Measurements from ENCODE around the gene GLIPR2. TPM values are rescaled to one million over a fixed set of nuclear protein-coding genes. Genes with fewer than 3 reads are reported as not detected.
"Not testable (repeated sequence)": the region's sequence is repeated elsewhere in the genome, so short reads cannot be mapped to it uniquely, and the experiment has no call there.

Gene GLIPR2, protein sequence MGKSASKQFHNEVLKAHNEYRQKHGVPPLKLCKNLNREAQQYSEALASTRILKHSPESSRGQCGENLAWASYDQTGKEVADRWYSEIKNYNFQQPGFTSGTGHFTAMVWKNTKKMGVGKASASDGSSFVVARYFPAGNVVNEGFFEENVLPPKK
- 10 to 100 TPM; 32.5 to 51.4 TPM for total RNA-seq
- total RNA-seq = 53.5 to 71.5 reads per million in 2 donors

DNA sequence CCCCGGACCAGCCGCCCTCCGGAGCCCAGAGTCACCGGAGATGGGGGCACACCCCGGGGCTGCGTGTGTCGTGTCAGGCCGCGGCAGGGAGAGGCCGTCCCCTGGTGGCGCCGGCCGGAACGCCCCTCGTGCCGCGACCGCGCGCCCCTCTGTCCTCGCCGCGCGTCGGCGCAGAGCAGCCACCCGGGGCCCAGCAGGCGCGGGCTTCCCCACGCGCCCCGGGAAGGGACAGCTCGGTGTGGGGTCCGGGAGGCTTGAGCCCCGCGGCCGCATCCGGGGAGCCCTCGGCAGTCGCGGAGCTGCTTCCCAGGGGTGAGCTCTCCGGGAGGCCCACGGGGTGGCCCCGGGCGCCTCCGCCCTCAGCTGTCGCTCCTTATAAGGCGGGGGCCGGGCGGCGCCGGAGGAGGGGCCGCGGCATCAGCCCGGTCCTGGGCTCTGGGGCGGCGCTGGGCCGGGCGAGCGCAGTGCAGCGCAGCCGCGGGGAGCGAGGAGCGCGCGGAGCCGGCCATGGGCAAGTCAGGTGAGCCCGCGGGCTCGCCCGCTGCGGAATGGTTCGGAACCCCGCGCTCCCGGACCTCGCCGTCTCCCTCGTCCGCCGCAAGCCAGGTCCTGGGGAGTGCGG, at the start of gene GLIPR2:
GLIPR2 (plus strand) TSS at position 462 of the 622 bp plus-strand sequence; CDS start at position 508, 46 bp downstream.
- H3K36me3 Mint-ChIP-seq (ENCODE audit: low read depth) = peaks cover 6% of the 10 kb centered on the region
- H3K27ac Mint-ChIP-seq = peak within 1 kb of the TSS; percentile 100
- ATAC-seq = peak; percentile 97
- peaks cover 46% of the 10 kb centered on the region for H3K4me1 Mint-ChIP-seq
- DNase-seq = peak; percentile 71 to 76 (median 76)
- H3K27me3 Mint-ChIP-seq = no peaks in the 10 kb centered on the region
- H3K9me3 ChIP-seq (ENCODE audit: control insufficient read depth, low read length, poor library complexity, severe bottlenecking) = no peaks in the 10 kb centered on the region
- peak within 1 kb of the TSS; percentile 99 for H3K4me3 Mint-ChIP-seq

DNA sequence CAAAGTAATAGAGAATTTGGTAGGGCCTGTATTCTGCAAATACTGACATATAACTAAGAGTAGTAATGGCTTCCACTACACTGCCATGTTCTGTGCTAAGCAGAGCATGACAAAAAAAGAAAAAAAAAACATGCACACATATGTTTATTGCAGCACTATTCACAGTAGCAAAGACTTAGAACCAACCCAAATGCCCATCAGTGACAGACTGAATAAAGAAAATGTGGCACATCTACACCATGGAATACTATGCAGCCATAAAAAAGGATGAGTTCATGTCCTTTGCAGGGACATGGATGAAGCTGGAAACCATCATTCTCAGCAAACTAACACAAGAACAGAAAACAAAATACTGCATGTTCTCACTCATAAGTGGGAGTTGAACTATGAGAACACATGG, 49.5 kb upstream of the GLIPR2 start:
- not testable (repeated sequence) for H3K4me3 Mint-ChIP-seq; H3K9me3 ChIP-seq (ENCODE audit: control insufficient read depth, low read length, poor library complexity, severe bottlenecking); H3K27ac Mint-ChIP-seq; DNase-seq; H3K4me1 Mint-ChIP-seq; ATAC-seq; H3K27me3 Mint-ChIP-seq; H3K36me3 Mint-ChIP-seq (ENCODE audit: low read depth)

DNA sequence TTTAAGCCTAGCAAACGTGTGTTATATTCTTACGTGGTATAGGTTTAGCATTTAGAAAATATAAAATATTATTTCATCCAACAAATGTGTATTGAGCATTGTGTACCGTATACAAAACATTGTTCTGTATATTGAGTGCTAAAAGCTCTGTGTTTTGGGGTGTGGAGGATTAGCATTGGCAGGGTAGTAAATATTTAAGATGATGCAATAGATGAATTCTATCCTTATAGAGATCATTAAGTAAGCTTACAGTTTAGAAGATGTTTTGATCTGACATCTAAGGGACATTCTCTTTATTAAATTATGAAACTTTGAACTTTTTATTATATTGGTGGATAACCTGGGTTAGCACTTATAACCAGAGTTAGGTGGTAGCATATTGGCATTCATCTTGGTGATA, 48.5 kb upstream of the GLIPR2 start:
- H3K4me3 Mint-ChIP-seq = no peak overlapping the region

DNA sequence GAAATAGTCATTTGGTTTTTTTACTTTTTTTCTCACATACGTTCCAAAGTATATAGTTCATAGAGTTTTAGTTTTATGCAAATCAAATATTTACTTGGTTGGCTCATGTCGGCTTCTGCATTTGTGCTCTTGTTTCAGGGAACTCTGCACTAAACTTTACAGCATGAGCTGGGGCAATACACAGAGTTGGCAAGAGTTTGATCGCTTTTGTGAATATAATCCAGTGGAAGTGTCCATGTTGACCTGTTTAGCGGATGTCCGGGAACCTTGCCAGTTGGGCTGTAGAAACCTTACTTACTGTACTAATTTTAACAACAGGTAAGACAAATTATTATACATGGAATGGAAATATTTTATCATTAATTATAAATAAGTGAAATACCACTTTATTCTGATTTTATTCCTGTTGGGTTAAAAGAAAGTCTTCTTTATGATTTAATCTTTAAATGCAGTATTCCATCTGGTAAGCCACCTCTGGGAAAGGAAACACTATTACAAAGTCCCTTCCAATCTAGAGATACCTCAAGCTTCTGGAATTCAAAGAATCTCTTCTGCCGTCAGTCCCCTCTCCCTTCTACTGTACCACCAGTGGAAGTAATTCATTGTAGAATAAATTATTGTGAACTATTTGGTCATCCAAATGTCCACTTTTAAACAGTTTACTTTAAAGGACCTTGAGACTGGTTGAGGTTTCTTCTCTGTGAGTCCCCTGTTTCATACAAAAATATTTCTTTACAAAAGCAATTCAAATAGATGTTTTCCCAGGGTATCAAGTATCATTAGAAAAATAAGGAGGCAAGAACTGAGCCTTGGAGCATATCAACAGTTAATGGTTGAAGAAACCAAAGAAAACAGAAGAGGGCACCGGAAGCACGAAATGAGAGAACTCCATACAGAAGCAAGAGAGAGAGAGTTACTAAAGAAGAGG, 45.2 kb upstream of the GLIPR2 start:
- Mint-ChIP-seq H3K36me3 (ENCODE audit: low read depth) (peaks cover 2% of the 10 kb centered on the region), H3K4me1 (peaks cover 10% of the 10 kb centered on the region), H3K27me3 (no peaks in the 10 kb centered on the region), H3K27ac (peak overlapping the region; percentile 78), H3K4me3 (peak overlapping the region; percentile 15)
- DNase-seq (no peak), ATAC-seq (no peak)
- no peaks in the 10 kb centered on the region for H3K9me3 ChIP-seq (ENCODE audit: control insufficient read depth, low read length, poor library complexity, severe bottlenecking)

More for the DNA sequence above, 48.5 kb upstream of the GLIPR2 start:
- H3K9me3 ChIP-seq (ENCODE audit: control insufficient read depth, low read length, poor library complexity, severe bottlenecking) = no peaks in the 10 kb centered on the region
- Mint-ChIP-seq H3K4me1 (peaks cover 9% of the 10 kb centered on the region), H3K27me3 (no peaks in the 10 kb centered on the region), H3K27ac (no peak overlapping the region), H3K36me3 (ENCODE audit: low read depth) (peaks cover 2% of the 10 kb centered on the region)
- DNase-seq (no peak), ATAC-seq (no peak)

DNA sequence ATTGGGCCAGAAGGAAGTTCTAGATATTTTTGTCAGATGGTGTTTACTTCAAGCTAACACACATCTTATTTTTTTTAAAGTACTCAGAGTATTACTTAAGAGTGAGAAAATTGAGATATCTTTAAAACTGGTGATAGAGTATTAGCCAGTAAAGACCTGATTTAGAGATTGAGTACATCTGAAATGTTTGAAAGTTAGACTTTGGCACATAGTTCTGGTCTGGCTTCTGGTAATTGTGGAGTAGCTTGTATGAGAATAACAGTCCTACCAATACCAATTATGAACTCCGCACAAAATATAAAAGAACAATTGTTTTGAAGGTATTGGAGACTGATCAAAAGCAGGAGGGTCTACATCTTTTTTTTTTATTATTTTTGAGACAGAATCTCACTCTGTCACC, 44.5 kb upstream of the GLIPR2 start:
- Mint-ChIP-seq H3K4me1 (peaks cover 10% of the 10 kb centered on the region), H3K27me3 (no peaks in the 10 kb centered on the region), H3K36me3 (ENCODE audit: low read depth) (peaks cover 2% of the 10 kb centered on the region), H3K27ac (peak overlapping the region; percentile 78), H3K4me3 (peak overlapping the region; percentile 15)
- ATAC-seq = no peak
- H3K9me3 ChIP-seq (ENCODE audit: control insufficient read depth, low read length, poor library complexity, severe bottlenecking) = no peaks in the 10 kb centered on the region
- DNase-seq = no peak

DNA sequence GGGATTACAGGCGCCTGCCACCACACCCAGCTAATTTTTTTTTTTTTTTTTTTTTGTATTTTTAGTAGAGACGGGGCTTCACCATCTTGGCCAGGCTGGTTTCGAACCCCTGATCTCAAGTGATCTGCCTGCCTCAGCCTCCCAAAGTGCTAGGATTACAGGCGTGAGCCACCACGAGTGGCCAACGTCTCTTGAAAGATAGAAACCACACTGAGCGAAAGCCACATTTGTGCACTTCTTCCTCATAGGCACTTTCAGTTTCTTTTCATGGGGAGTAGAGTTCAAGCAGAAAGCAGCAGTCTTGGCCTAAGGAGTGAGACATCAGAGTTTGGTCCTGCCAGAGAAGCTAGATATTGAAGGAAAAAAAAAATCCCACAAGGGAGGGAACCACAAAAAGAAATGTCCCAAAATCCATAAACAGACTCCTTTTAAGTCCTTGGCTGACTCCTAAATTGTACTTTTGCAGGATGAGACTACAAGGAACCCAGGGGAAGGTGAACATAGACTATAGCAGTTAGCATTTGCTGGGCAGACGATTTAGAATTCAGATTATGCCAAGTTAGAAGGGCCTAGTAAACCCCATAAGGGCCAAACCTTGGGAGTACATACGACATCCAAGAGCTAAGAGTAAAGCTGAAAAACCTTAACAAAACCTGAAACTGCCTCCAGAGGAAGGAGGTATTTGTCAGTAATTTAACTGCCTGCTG, 43.9 kb upstream of the GLIPR2 start:
- Mint-ChIP-seq H3K27ac (peak overlapping the region; percentile 78), H3K36me3 (ENCODE audit: low read depth) (peaks cover 2% of the 10 kb centered on the region), H3K4me3 (peak overlapping the region; percentile 74)

DNA sequence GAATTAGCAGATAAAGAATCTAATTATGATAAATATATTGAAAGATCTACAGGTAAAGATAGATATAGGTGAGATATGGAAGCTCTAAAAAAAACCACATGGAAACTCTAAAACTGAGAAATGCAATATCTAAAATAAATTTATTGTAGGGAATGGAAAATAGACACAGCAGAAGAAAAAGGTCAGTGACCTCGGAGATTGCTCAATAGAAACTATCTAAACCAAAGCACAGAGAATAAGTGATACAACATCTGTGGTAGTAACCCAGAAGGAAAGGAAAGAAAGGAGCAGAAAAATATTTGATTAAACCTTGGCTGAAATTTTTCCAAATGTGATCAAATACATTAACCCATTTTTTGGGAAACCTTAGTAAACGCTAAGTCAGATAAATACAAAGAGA, 43.1 kb upstream of the GLIPR2 start:
- H3K36me3 Mint-ChIP-seq (ENCODE audit: low read depth) = peaks cover 2% of the 10 kb centered on the region
- no peak overlapping the region for H3K4me3 Mint-ChIP-seq
- DNase-seq = no peak
- H3K4me1 Mint-ChIP-seq = peaks cover 10% of the 10 kb centered on the region
- no peak for ATAC-seq
- H3K27ac Mint-ChIP-seq = peak overlapping the region; percentile 78
- no peaks in the 10 kb centered on the region for H3K27me3 Mint-ChIP-seq
- H3K9me3 ChIP-seq (ENCODE audit: control insufficient read depth, low read length, poor library complexity, severe bottlenecking) = no peaks in the 10 kb centered on the region

More for the DNA sequence above, 43.9 kb upstream of the GLIPR2 start:
- peaks cover 10% of the 10 kb centered on the region for H3K4me1 Mint-ChIP-seq
- no peaks in the 10 kb centered on the region for H3K27me3 Mint-ChIP-seq
- DNase-seq (peak in 1 of 3 donors; percentile 9), ATAC-seq (peak; percentile 95)
- H3K9me3 ChIP-seq (ENCODE audit: control insufficient read depth, low read length, poor library complexity, severe bottlenecking) = no peaks in the 10 kb centered on the region

DNA sequence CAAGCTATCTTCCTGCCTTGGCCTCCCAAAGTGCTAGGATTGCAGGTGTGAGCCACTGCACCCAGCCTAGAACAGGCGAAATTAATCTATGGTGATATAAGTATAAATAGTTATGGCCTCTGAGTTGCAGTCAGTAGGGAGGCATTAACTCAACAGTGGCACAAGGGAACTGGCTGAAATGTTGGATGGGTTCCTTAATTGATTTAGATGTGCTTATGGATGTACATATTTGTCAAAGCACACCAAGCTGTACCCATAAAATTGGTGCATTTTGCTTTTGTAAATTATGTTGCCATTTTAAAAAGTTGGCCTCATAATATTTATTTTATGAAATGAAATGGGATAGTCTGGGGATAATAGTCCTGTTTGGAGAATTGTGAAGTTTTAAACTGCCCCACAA, 36.8 kb upstream of the GLIPR2 start:
- Mint-ChIP-seq H3K27me3 (no peaks in the 10 kb centered on the region), H3K4me1 (peaks cover 8% of the 10 kb centered on the region), H3K36me3 (ENCODE audit: low read depth) (no peaks in the 10 kb centered on the region), H3K27ac (no peak overlapping the region), H3K4me3 (no peak overlapping the region)
- DNase-seq = no peak
- no peak for ATAC-seq
- no peaks in the 10 kb centered on the region for H3K9me3 ChIP-seq (ENCODE audit: control insufficient read depth, low read length, poor library complexity, severe bottlenecking)

DNA sequence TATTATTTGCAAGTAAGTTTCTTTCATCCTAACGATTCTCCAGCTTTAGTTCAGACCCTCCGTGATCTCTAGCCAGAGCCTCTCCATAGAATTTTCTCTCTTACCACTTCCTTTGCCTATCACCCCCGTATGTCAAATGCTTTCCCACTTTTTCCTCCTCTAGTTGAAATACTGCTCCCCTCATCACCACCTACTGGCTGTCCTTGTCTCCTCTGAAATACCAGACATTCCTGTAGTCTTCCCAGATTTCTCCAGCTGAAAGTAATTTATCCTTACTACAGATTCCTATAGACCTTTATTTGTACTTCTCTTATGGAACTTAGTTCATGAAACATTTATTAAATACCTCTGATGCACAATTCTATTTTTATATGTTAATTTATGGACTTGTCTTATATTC, 36.0 kb upstream of the GLIPR2 start:
- no peak overlapping the region for H3K4me3 Mint-ChIP-seq
- ATAC-seq (no peak), DNase-seq (no peak)
- no peak overlapping the region for H3K27ac Mint-ChIP-seq
- no peaks in the 10 kb centered on the region for H3K9me3 ChIP-seq (ENCODE audit: control insufficient read depth, low read length, poor library complexity, severe bottlenecking)
- peaks cover 8% of the 10 kb centered on the region for H3K4me1 Mint-ChIP-seq
- no peaks in the 10 kb centered on the region for H3K27me3 Mint-ChIP-seq
- no peaks in the 10 kb centered on the region for H3K36me3 Mint-ChIP-seq (ENCODE audit: low read depth)

DNA sequence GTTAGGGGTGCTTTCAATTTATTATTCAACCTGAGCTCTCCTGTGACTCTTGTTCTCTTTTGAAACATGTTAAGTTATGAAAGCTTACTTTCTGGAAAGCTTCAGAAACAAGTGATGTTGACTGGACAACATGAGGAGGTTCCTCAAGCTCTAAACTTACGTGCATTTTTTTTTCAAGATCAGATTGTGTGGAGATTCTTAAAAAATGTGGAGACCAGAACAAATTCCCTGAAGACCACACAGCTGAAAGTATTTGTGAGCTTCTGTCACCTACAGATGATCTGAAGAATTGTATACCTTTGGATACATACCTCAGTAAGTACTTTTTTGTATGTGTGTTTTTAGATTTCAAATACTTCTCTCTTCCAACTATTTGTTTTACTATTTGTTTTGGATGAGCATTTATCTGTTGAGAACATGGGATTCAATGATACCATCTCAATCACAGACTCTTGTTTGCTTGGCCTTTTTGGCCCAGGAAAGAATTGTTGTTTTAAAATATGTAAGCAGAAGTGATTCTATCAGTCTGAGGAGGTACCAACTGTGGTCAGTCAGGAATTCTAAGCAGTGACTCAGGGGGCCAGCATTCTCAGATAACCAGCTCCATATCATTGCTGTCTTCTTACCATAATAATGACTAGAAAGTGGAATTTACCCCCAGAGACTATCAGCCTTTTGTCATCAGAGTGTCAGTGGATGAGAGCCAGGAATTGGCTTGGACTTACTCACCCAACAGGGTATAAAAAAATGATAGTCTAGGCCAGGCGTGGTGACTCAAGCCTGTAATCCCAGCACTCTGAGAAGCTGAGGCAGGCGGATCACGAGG, 34.4 kb upstream of the GLIPR2 start:
- no peaks in the 10 kb centered on the region for H3K9me3 ChIP-seq (ENCODE audit: control insufficient read depth, low read length, poor library complexity, severe bottlenecking)
- Mint-ChIP-seq H3K4me3 (no peak overlapping the region), H3K4me1 (peaks cover 8% of the 10 kb centered on the region), H3K27me3 (no peaks in the 10 kb centered on the region), H3K27ac (no peak overlapping the region), H3K36me3 (ENCODE audit: low read depth) (no peaks in the 10 kb centered on the region)
- DNase-seq (no peak), ATAC-seq (no peak)

DNA sequence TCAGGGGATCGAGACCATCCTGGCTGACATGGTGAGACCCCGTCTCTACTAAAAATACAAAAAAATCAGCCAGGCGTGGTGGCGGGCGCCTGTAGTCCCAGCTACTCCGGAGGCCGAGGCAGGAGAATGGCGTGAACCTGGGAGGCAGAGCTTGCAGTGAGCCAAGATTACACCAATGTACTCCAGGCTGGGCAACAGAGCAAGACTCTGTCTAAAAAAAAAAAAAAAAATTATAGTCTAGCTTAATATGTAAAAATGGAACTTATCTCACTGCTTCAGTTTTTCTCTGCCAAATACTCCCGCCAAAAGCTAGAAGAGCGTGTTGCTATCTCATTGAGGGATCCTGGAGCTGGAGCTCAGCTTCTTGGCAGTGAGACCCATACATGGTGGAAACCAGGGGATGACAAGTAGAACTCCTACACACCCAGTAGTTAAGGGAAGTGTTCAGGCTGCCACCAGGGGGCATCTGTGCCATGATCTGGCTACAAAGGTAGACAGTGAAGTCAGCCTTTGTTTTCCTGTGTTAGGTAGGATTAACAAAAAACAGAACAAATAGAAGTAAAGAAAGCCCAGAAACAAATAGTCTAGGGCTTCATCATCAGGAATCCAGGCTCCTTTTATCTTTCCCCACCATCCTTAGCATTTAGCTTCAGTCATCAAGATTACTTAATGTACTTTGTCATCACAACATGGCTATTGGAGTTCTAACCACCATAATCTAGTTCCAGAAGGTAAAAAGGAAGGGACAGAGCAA, 33.6 kb upstream of the GLIPR2 start:
- DNase-seq = peak; percentile 68 to 83 (median 70)
- H3K9me3 ChIP-seq (ENCODE audit: control insufficient read depth, low read length, poor library complexity, severe bottlenecking) = no peaks in the 10 kb centered on the region
- no peaks in the 10 kb centered on the region for H3K27me3 Mint-ChIP-seq
- H3K36me3 Mint-ChIP-seq (ENCODE audit: low read depth) = no peaks in the 10 kb centered on the region
- no peak overlapping the region for H3K27ac Mint-ChIP-seq
- ATAC-seq = peak; percentile 100
- H3K4me1 Mint-ChIP-seq = peaks cover 8% of the 10 kb centered on the region
- no peak overlapping the region for H3K4me3 Mint-ChIP-seq

DNA sequence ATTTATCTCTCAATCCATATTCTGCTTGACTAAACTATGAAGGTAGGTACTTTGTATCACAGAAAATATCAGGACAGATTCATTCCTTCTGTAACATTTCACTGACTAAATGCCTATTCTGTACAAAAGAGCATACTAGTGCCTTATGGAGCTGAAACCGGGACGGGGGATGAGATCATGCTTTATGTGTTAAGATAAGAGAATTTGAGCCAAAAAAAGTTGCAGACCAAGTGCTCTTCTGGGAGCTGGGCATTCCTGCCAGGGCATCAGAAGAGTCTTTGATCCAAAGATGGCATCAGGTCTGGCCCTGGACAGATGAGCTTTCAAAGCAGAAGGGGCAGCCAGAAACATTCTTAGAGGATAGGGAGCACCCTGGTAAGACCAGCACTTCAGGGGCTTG, 27.5 kb upstream of the GLIPR2 start:
- DNase-seq (no peak), ATAC-seq (no peak)
- peaks cover 2% of the 10 kb centered on the region for H3K4me1 Mint-ChIP-seq
- no peak overlapping the region for H3K4me3 Mint-ChIP-seq
- no peak overlapping the region for H3K27ac Mint-ChIP-seq
- H3K27me3 Mint-ChIP-seq = no peaks in the 10 kb centered on the region
- peaks cover 2% of the 10 kb centered on the region for H3K36me3 Mint-ChIP-seq (ENCODE audit: low read depth)
- H3K9me3 ChIP-seq (ENCODE audit: control insufficient read depth, low read length, poor library complexity, severe bottlenecking) = no peaks in the 10 kb centered on the region

All from T-helper 17 cell (primary cell).